ENCODE measurements around the gene FCSK. TPM values are rescaled to one million over a fixed set of nuclear protein-coding genes. Genes with fewer than 3 reads are reported as not detected.

The FCSK gene
- total and polyA plus RNA-seq, 2 of the 13 experiments (the other 11 are each of a cell fraction or from before 2014, with no cell fraction given), result 9.1 to 19.2 TPM

DNA sequence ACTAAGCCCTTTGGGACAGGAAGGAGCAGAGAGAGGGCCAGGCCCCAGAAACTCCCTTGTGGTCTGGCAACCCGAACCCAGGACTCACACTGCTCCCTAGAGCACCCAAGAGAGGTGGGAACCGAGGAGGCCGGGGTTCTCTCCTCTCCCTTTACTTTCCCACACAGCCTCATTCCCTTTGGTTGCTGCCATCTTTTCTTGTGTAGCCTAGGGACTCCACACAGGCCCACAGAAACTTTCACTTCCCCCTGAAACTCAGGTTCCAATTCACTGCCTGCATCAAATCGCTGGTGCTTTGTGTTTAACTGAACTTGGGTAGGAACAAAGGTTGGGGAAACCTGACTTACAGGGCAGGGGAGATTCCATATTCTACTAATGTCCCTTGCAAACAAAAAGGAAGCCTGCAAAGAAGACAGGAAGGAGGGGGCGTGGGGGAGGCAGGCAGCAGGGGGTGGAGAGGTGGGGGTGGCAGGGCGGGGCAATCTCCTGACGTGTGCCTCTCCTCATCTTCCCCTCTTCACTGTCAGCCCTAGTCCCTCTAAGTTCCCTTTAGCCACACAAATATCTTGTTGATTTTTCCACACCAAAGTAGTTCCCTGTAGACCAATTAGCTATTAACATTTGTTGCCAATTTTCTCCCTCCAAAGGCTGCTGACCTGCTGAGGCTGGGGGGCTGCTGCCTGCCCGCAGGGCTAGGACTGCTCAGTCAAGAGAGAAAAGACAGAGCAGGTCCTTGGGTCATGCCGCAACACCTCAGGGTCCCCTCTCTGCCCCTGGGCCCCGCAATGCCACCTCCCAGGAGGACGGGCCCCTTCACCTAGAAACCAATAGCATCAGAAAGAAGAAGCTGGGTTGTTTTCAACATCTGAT is 23.5 kb upstream of the FCSK start (continued):
- TF ChIP-seq ZNF382 (CRISPR knock-in tag; IDR thresholded peaks at IDR 0.05; ENCODE audit: borderline replicate concordance) (no peak), ZNF317 (CRISPR knock-in tag; IDR thresholded peaks at IDR 0.05) (no peak), SIX4 (CRISPR knock-in tag; IDR thresholded peaks at IDR 0.05) (no peak), DNMT1 (CRISPR knock-in tag; IDR thresholded peaks at IDR 0.05) (no peak), ZNF549 (CRISPR knock-in tag; IDR thresholded peaks at IDR 0.05) (no peak), ZNF224 (CRISPR knock-in tag; IDR thresholded peaks at IDR 0.05) (no peak), RXRB (CRISPR knock-in tag; IDR thresholded peaks at IDR 0.05; ENCODE audit: borderline replicate concordance) (peak; percentile 21; the same call in 1 of the 2 replicates), JARID2 (CRISPR knock-in tag; IDR thresholded peaks at IDR 0.05; ENCODE audit: insufficient replicate concordance) (no peak), ZNF564 (CRISPR knock-in tag; IDR thresholded peaks at IDR 0.05) (no peak), RBM22 (optimal IDR thresholded peaks at IDR 0.05; ENCODE audit: low read length) (peak; percentile 48), HMGA1 (CRISPR knock-in tag; conservative IDR thresholded peaks at IDR 0.05) (no peak), SRSF1 (optimal IDR thresholded peaks at IDR 0.05; ENCODE audit: low read depth, low read length) (no peak), NCOA2 (CRISPR knock-in tag; IDR thresholded peaks at IDR 0.05) (0 out of 2 replicates have a peak, but pooled peaks have one; percentile 17), ZNF136 (CRISPR knock-in tag; IDR thresholded peaks at IDR 0.05; ENCODE audit: low read depth) (0 out of 2 replicates have a peak, but pooled peaks have one; percentile 60), ZNF589 (CRISPR knock-in tag; conservative IDR thresholded peaks at IDR 0.05) (no peak)
- TF ChIP-seq, protein P1, sequence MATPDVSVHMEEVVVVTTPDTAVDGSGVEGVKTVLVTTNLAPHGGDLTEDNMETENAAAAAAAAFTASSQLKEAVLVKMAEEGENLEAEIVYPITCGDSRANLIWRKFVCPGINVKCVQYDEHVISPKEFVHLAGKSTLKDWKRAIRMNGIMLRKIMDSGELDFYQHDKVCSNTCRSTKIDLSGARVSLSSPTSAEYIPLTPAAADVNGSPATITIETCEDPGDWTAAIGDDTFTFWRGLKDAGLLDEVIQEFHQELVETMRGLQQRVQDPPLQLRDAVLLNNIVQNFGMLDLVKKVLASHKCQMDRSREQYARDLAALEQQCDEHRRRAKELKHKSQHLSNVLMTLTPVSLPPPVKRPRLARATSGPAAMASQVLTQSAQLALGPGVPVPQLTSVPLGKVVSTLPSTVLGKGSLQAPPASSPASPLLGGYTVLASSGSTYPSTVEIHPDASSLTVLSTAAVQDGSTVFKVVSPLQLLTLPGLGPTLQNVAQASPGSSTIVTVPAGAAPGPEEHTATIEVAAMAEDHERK (CRISPR knock-in tag; IDR thresholded peaks at IDR 0.05; ENCODE audit: low read depth), result no peak
- TF ChIP-seq, protein P2, sequence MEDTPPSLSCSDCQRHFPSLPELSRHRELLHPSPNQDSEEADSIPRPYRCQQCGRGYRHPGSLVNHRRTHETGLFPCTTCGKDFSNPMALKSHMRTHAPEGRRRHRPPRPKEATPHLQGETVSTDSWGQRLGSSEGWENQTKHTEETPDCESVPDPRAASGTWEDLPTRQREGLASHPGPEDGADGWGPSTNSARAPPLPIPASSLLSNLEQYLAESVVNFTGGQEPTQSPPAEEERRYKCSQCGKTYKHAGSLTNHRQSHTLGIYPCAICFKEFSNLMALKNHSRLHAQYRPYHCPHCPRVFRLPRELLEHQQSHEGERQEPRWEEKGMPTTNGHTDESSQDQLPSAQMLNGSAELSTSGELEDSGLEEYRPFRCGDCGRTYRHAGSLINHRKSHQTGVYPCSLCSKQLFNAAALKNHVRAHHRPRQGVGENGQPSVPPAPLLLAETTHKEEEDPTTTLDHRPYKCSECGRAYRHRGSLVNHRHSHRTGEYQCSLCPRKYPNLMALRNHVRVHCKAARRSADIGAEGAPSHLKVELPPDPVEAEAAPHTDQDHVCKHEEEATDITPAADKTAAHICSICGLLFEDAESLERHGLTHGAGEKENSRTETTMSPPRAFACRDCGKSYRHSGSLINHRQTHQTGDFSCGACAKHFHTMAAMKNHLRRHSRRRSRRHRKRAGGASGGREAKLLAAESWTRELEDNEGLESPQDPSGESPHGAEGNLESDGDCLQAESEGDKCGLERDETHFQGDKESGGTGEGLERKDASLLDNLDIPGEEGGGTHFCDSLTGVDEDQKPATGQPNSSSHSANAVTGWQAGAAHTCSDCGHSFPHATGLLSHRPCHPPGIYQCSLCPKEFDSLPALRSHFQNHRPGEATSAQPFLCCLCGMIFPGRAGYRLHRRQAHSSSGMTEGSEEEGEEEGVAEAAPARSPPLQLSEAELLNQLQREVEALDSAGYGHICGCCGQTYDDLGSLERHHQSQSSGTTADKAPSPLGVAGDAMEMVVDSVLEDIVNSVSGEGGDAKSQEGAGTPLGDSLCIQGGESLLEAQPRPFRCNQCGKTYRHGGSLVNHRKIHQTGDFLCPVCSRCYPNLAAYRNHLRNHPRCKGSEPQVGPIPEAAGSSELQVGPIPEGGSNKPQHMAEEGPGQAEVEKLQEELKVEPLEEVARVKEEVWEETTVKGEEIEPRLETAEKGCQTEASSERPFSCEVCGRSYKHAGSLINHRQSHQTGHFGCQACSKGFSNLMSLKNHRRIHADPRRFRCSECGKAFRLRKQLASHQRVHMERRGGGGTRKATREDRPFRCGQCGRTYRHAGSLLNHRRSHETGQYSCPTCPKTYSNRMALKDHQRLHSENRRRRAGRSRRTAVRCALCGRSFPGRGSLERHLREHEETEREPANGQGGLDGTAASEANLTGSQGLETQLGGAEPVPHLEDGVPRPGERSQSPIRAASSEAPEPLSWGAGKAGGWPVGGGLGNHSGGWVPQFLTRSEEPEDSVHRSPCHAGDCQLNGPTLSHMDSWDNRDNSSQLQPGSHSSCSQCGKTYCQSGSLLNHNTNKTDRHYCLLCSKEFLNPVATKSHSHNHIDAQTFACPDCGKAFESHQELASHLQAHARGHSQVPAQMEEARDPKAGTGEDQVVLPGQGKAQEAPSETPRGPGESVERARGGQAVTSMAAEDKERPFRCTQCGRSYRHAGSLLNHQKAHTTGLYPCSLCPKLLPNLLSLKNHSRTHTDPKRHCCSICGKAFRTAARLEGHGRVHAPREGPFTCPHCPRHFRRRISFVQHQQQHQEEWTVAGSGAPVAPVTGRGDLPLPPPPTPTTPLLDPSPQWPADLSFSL (CRISPR knock-in tag; IDR thresholded peaks at IDR 0.05), result no peak
- TF ChIP-seq, protein P3, sequence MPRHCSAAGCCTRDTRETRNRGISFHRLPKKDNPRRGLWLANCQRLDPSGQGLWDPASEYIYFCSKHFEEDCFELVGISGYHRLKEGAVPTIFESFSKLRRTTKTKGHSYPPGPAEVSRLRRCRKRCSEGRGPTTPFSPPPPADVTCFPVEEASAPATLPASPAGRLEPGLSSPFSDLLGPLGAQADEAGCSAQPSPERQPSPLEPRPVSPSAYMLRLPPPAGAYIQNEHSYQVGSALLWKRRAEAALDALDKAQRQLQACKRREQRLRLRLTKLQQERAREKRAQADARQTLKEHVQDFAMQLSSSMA (CRISPR knock-in tag; IDR thresholded peaks at IDR 0.05), result no peak
- TF ChIP-seq, protein P4, sequence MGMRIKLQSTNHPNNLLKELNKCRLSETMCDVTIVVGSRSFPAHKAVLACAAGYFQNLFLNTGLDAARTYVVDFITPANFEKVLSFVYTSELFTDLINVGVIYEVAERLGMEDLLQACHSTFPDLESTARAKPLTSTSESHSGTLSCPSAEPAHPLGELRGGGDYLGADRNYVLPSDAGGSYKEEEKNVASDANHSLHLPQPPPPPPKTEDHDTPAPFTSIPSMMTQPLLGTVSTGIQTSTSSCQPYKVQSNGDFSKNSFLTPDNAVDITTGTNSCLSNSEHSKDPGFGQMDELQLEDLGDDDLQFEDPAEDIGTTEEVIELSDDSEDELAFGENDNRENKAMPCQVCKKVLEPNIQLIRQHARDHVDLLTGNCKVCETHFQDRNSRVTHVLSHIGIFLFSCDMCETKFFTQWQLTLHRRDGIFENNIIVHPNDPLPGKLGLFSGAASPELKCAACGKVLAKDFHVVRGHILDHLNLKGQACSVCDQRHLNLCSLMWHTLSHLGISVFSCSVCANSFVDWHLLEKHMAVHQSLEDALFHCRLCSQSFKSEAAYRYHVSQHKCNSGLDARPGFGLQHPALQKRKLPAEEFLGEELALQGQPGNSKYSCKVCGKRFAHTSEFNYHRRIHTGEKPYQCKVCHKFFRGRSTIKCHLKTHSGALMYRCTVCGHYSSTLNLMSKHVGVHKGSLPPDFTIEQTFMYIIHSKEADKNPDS (CRISPR knock-in tag; IDR thresholded peaks at IDR 0.05), result no peak

Measured in HepG2 (cell line).